Activated T-helper 9 cell treated with anti-CD3 and anti-CD28 coated beads, Interleukin-2, amount 50 U/mL, for 16 hours (primary cell): ENCODE results near the gene TEAD3.
"Not testable (repeated sequence)": the region's sequence is repeated elsewhere in the genome, so short reads cannot be mapped to it uniquely, and the experiment has no call there.

ENCODE experiments used
- DNase-seq: peaks from one replicate; pipeline ENCODE4 v3.0.0-alpha.2; 2020; ENCODE audit warnings: low read depth

TEAD3 gene

GRCh38 chr6:35451354-35452182 is 45.3 kb downstream of the TEAD3 start:
- DNase-seq, result no peak

- no peak for DNase-seq
Observed at GRCh38 chr6:35449287-35449881, 47.5 kb downstream of the TEAD3 start.

GRCh38 chr6:35448191-35448590 is 48.7 kb downstream of the TEAD3 start:
- no peak for DNase-seq

- no peak for DNase-seq
Observed at GRCh38 chr6:35445691-35446090, 51.2 kb downstream of the TEAD3 start.

- DNase-seq, result no peak
Observed at GRCh38 chr6:35443341-35444030, 53.4 kb downstream of the TEAD3 start.

GRCh38 chr6:35442693-35443092 is 54.2 kb downstream of the TEAD3 start:
- DNase-seq, result no peak

GRCh38 chr6:35441642-35442041 is 55.2 kb downstream of the TEAD3 start:
- no peak for DNase-seq

GRCh38 chr6:35441205-35441604 is 55.7 kb downstream of the TEAD3 start:
- no peak for DNase-seq

- no peak for DNase-seq
Observed at GRCh38 chr6:35439308-35439707, 57.6 kb downstream of the TEAD3 start.

GRCh38 chr6:35438378-35439065 is 58.4 kb downstream of the TEAD3 start:
- DNase-seq, result not testable (repeated sequence)

GRCh38 chr6:35436071-35436857 is 60.6 kb downstream of the TEAD3 start:
- no peak for DNase-seq

GRCh38 chr6:35435074-35435837 is 61.6 kb downstream of the TEAD3 start:
- no peak for DNase-seq

GRCh38 chr6:35432702-35433101 is 64.2 kb downstream of the TEAD3 start:
- DNase-seq, result not testable (repeated sequence)

GRCh38 chr6:35432291-35432690 is 64.6 kb downstream of the TEAD3 start:
- DNase-seq, result no peak

- DNase-seq, result no peak
Observed at GRCh38 chr6:35429463-35429862, 67.4 kb downstream of the TEAD3 start.

GRCh38 chr6:35428421-35429149 is 68.3 kb downstream of the TEAD3 start:
- no peak for DNase-seq

GRCh38 chr6:35427851-35428321 is 69.0 kb downstream of the TEAD3 start:
- no peak for DNase-seq

- no peak for DNase-seq
Observed at GRCh38 chr6:35427435-35427834, 69.4 kb downstream of the TEAD3 start.

- no peak for DNase-seq
Observed at GRCh38 chr6:35426074-35426473, 70.8 kb downstream of the TEAD3 start.

- no peak for DNase-seq
Observed at GRCh38 chr6:35425284-35425683, 71.6 kb downstream of the TEAD3 start.
